H9 (cell line): ENCODE measurements around the gene UEVLD. TPM values are rescaled to one million over a fixed set of nuclear protein-coding genes. Genes with fewer than 3 reads are reported as not detected.

ENCODE experiments used
- DNase-seq: peaks from one replicate; pipeline ENCODE4 v3.0.0-alpha.2; 2017
- H2AFZ ChIP-seq: one replicate; pipeline ENCODE4 v1.6.1; 2013; ENCODE audit warnings: mild to moderate bottlenecking, low read length, control low read depth, moderate library complexity
- H2AK5ac ChIP-seq: 2 replicates; pipeline ENCODE4 v1.6.1; 2013; ENCODE audit warnings: low read length, control low read depth, mixed read lengths; ENCODE audit not compliant: insufficient read length
- H2BK120ac ChIP-seq: one replicate; pipeline ENCODE4 v1.6.1; 2013; ENCODE audit warnings: low read depth, mild to moderate bottlenecking, low read length, control low read depth, inconsistent platforms; ENCODE audit not compliant: poor library complexity, severe bottlenecking
- H2BK12ac ChIP-seq: 2 replicates; pipeline ENCODE4 v1.6.1; 2013; ENCODE audit warnings: low read length, control low read depth, mixed read lengths, low read depth; ENCODE audit not compliant: insufficient read length
- H2BK15ac ChIP-seq: 2 replicates; pipeline ENCODE4 v1.6.1; 2013; ENCODE audit warnings: low read depth, low read length, control low read depth
- H2BK20ac ChIP-seq: one replicate; pipeline ENCODE4 v1.6.1; 2013; ENCODE audit warnings: low read depth, mild to moderate bottlenecking, low read length, control low read depth, inconsistent platforms; ENCODE audit not compliant: poor library complexity, severe bottlenecking
- H2BK5ac ChIP-seq: 2 replicates; pipeline ENCODE4 v1.6.1; 2013; ENCODE audit warnings: low read length, control low read depth, mixed read lengths; ENCODE audit not compliant: insufficient read length
- H3K14ac ChIP-seq: 2 replicates; pipeline ENCODE4 v1.6.1; 2013; ENCODE audit warnings: low read length, control low read depth; ENCODE audit not compliant: insufficient read depth
- H3K18ac ChIP-seq: 2 replicates; pipeline ENCODE4 v1.6.1; 2013; ENCODE audit warnings: low read depth, mild to moderate bottlenecking, mixed read lengths, low read length, control low read depth; ENCODE audit not compliant: insufficient read length
- H3K23ac ChIP-seq: 2 replicates; pipeline ENCODE4 v1.6.1; 2013; ENCODE audit warnings: low read length, control low read depth, mixed read lengths, low read depth; ENCODE audit not compliant: insufficient read length
- H3K23me2 ChIP-seq: 2 replicates; pipeline ENCODE4 v1.6.1; 2013; ENCODE audit warnings: low read depth, mild to moderate bottlenecking, mixed read lengths, low read length, control low read depth; ENCODE audit not compliant: insufficient read length, poor library complexity, severe bottlenecking
- H3K27ac ChIP-seq: 2 replicates; pipeline ENCODE4 v1.5.1; 2013; ENCODE audit warnings: low read length, control low read depth, mixed read lengths, low read depth; ENCODE audit not compliant: insufficient read length
- H3K27me3 ChIP-seq: 2 replicates; pipeline ENCODE4 v1.6.1; 2013; ENCODE audit warnings: low read length, control low read depth, inconsistent platforms; ENCODE audit not compliant: insufficient read depth
- H3K4ac ChIP-seq: 2 replicates; pipeline ENCODE4 v1.6.1; 2013; ENCODE audit warnings: low read depth, mild to moderate bottlenecking, control low read depth, inconsistent platforms, low read length, moderate library complexity
- H3K4me1 ChIP-seq: 2 replicates; pipeline ENCODE4 v1.6.1; 2013; ENCODE audit warnings: low read length, control low read depth, inconsistent platforms; ENCODE audit not compliant: insufficient read depth
- H3K4me2 ChIP-seq: 2 replicates; pipeline ENCODE4 v1.6.1; 2013; ENCODE audit warnings: low read length, control low read depth, mixed read lengths; ENCODE audit not compliant: insufficient read length, insufficient read depth
- H3K56ac ChIP-seq: 2 replicates; pipeline ENCODE4 v1.6.1; 2013; ENCODE audit warnings: low read depth, mild to moderate bottlenecking, mixed read lengths, low read length, control low read depth; ENCODE audit not compliant: insufficient read length
- H3K79me1 ChIP-seq: 2 replicates; pipeline ENCODE4 v1.6.1; 2013; ENCODE audit warnings: low read depth, mild to moderate bottlenecking, moderate library complexity, low read length, control low read depth, inconsistent platforms; ENCODE audit not compliant: insufficient read depth, poor library complexity, severe bottlenecking
- H3K79me2 ChIP-seq: 2 replicates; pipeline ENCODE4 v1.6.1; 2013; ENCODE audit warnings: low read length, control low read depth, inconsistent platforms; ENCODE audit not compliant: insufficient read depth
- H3K9ac ChIP-seq: 2 replicates; pipeline ENCODE4 v1.6.1; 2013; ENCODE audit warnings: low read length, control low read depth, mixed read lengths; ENCODE audit not compliant: insufficient read length; ENCODE audit errors: extremely low read depth
- H3K9me3 ChIP-seq: one replicate; pipeline ENCODE4 v1.6.1; 2013; ENCODE audit warnings: low read depth, low read length, inconsistent platforms; ENCODE audit not compliant: control insufficient read depth
- H3T11ph ChIP-seq: one replicate; pipeline ENCODE4 v1.6.1; 2013; ENCODE audit warnings: mild to moderate bottlenecking, low read length, control low read depth, inconsistent platforms
- H4K20me1 ChIP-seq: one replicate; pipeline ENCODE4 v1.6.1; 2013; ENCODE audit not compliant: control insufficient read depth, insufficient read length, insufficient read depth
- H4K5ac ChIP-seq: 2 replicates; pipeline ENCODE4 v1.6.1; 2013; ENCODE audit warnings: low read depth, mild to moderate bottlenecking, mixed read lengths, low read length, control low read depth; ENCODE audit not compliant: insufficient read length
- H4K8ac ChIP-seq: replicated peaks from 2 replicates; pipeline ENCODE4 v1.6.1; 2013; ENCODE audit warnings: low read length, control low read depth, mixed read lengths, low read depth; ENCODE audit not compliant: insufficient read length
- H4K91ac ChIP-seq: 2 replicates; pipeline ENCODE4 v1.6.1; 2013; ENCODE audit warnings: low read depth, mild to moderate bottlenecking, moderate library complexity, mixed read lengths, low read length, control low read depth; ENCODE audit not compliant: insufficient read length
- H3K27ac Mint-ChIP-seq, 3 experiments: 2 replicates in 2 of 3; 3 replicates in 1 of 3; pipeline ENCODE4 v1.8.0; 2020 to 2021; ENCODE audit warnings: mixed read lengths in 3 of 3, mild to moderate bottlenecking in 1 of 3, moderate library complexity in 1 of 3
- H3K27me3 Mint-ChIP-seq: 2 replicates; pipeline ENCODE4 v1.8.0; 2021; ENCODE audit warnings: low read depth, mild to moderate bottlenecking, moderate library complexity, mixed read lengths
- H3K36me3 Mint-ChIP-seq, 3 experiments: 2 replicates in 2 of 3; 3 replicates in 1 of 3; pipeline ENCODE4 v1.8.0; 2020 to 2021; ENCODE audit warnings: low read depth in 3 of 3, mixed read lengths in 3 of 3; ENCODE audit not compliant: insufficient read depth in 1 of 3
- H3K4me1 Mint-ChIP-seq, 2 experiments: 2 replicates each; pipeline ENCODE4 v1.8.0; 2020; ENCODE audit warnings: mixed read lengths in 2 of 2
- H3K4me3 Mint-ChIP-seq, 2 experiments: 2 replicates in 1 of 2; 3 replicates in 1 of 2; pipeline ENCODE4 v1.8.0; 2020 to 2021; ENCODE audit warnings: mild to moderate bottlenecking in 2 of 2, mixed read lengths in 2 of 2, moderate library complexity in 1 of 2
- H3K9me3 Mint-ChIP-seq, 2 experiments: 2 replicates in 1 of 2; 3 replicates in 1 of 2; pipeline ENCODE4 v1.8.0; 2020; ENCODE audit warnings: mild to moderate bottlenecking in 2 of 2, mixed read lengths in 2 of 2, moderate library complexity in 1 of 2
- total RNA-seq: library from RNA; stranded (reverse); gene quantifications from 2 replicates; pipeline ENCODE4 v1.2.1, GENCODE V29; 2021
- TF ChIP-seq, protein P1 (sequence below): fragments of 200-600 bp; sonication (generic); conservative IDR thresholded peaks from 3 replicates; pipeline ENCODE4 v1.8.0; 2021; ENCODE audit warnings: antibody characterized with exemption, mild to moderate bottlenecking

Gene UEVLD
- total RNA-seq, 1 experiment from 2014 or later, result 7.9 TPM

DNA sequence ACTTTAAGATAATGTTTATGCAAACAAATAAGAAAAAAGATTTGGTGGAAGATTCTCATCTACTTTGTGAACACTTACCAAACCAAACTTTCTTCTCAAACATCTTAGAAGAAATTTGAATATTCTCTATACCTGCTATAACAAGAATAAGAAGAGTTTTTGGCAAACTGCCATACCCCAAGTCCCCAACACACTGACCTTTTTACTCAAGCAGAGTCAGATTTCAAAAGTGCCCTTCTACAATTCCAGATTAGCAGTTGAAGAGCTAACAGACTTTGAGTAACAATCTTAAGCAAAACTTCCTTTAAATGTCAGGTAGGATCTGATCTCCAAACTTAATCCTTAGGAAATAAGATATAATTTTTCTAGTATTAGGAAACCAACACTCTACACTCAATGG is 95.6 kb downstream of the UEVLD start:
- no peak overlapping the region for H2AK5ac ChIP-seq
- H2BK20ac ChIP-seq, result no peak overlapping the region
- H3K9ac ChIP-seq, result no peak overlapping the region
- no peak overlapping the region for H4K8ac ChIP-seq
- no peak overlapping the region for H3K27ac ChIP-seq
- peaks cover 3 to 39% (median 22%) of the 10 kb centered on the region in 3 experiments; a peak in 6 of 7 replicates for H3K36me3 Mint-ChIP-seq
- no peaks in the 10 kb centered on the region for H4K20me1 ChIP-seq
- H3T11ph ChIP-seq, result no peak overlapping the region
- no peak overlapping the region for H3K14ac ChIP-seq
- H2BK5ac ChIP-seq, result no peak overlapping the region
- H4K91ac ChIP-seq, result no peak overlapping the region
- H2BK12ac ChIP-seq, result no peak overlapping the region
- no peak overlapping the region for H3K27ac Mint-ChIP-seq
- no peaks in the 10 kb centered on the region for H3K4me1 ChIP-seq
- H3K9me3 ChIP-seq, result no peaks in the 10 kb centered on the region
- H3K23ac ChIP-seq, result no peak overlapping the region
- H3K9me3 Mint-ChIP-seq, result no peaks in the 10 kb centered on the region
- H3K23me2 ChIP-seq, result no peaks in the 10 kb centered on the region
- no peaks in the 10 kb centered on the region for H3K79me2 ChIP-seq
- no peak overlapping the region for H3K18ac ChIP-seq
- no peak overlapping the region for H2AFZ ChIP-seq
- no peak overlapping the region for H2BK15ac ChIP-seq
- H3K4ac ChIP-seq, result no peak overlapping the region
- no peaks in the 10 kb centered on the region for H3K79me1 ChIP-seq
- H3K4me2 ChIP-seq, result no peak overlapping the region
- TF ChIP-seq, protein P1, sequence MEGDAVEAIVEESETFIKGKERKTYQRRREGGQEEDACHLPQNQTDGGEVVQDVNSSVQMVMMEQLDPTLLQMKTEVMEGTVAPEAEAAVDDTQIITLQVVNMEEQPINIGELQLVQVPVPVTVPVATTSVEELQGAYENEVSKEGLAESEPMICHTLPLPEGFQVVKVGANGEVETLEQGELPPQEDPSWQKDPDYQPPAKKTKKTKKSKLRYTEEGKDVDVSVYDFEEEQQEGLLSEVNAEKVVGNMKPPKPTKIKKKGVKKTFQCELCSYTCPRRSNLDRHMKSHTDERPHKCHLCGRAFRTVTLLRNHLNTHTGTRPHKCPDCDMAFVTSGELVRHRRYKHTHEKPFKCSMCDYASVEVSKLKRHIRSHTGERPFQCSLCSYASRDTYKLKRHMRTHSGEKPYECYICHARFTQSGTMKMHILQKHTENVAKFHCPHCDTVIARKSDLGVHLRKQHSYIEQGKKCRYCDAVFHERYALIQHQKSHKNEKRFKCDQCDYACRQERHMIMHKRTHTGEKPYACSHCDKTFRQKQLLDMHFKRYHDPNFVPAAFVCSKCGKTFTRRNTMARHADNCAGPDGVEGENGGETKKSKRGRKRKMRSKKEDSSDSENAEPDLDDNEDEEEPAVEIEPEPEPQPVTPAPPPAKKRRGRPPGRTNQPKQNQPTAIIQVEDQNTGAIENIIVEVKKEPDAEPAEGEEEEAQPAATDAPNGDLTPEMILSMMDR, result no peak
- no peak overlapping the region for H3K56ac ChIP-seq
- H4K5ac ChIP-seq, result no peak overlapping the region
- H3K4me1 Mint-ChIP-seq, result no peaks in the 10 kb centered on the region
- H2BK120ac ChIP-seq, result no peak overlapping the region
- H3K4me3 Mint-ChIP-seq, result no peak overlapping the region
- DNase-seq, result no peak
- no peaks in the 10 kb centered on the region for H3K27me3 ChIP-seq
- no peaks in the 10 kb centered on the region for H3K27me3 Mint-ChIP-seq
